GM13977 (cell line): ENCODE data around the gene AFF1.

Source experiments
- DNase-seq: peaks from one replicate; pipeline ENCODE4 v3.0.0; 2012; ENCODE audit warnings: low spot score
- in situ Hi-C: fragments of 300-500 bp; cut with MboI; formaldehyde crosslinking; loops from one replicate; pipeline ENCODE4 v1.12.0; 2022; ENCODE audit warnings: low sequenced_read_pairs, low pct_unique_long_range_greater_than_20kb, mixed read lengths, inconsistent platforms; ENCODE audit not compliant: unreplicated experiment
- TF ChIP-seq, protein P1 (sequence below): IDR thresholded peaks from 2 replicates; pipeline ENCODE4 v1.5.1; 2012; ENCODE audit warnings: mild to moderate bottlenecking, control low read depth; ENCODE audit not compliant: insufficient read depth; ENCODE audit errors: extremely low read depth, missing control alignments

The AFF1 gene

DNA sequence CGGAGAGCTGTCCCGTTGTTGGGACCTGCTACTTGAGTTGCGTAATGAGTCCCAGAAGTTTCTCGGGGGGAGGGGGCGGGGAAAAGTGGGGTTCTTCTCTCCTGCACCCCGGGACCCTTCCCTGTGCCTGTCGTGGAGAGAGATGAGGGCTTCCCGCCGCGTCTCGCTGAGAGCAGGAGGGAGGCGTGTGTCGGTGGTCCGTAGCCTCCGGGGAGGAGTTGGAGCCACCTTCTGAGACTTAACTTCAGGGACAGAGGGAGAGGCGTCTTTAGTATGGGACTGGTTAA, 698 bp downstream of the AFF1 start:
- TF ChIP-seq, protein P1, sequence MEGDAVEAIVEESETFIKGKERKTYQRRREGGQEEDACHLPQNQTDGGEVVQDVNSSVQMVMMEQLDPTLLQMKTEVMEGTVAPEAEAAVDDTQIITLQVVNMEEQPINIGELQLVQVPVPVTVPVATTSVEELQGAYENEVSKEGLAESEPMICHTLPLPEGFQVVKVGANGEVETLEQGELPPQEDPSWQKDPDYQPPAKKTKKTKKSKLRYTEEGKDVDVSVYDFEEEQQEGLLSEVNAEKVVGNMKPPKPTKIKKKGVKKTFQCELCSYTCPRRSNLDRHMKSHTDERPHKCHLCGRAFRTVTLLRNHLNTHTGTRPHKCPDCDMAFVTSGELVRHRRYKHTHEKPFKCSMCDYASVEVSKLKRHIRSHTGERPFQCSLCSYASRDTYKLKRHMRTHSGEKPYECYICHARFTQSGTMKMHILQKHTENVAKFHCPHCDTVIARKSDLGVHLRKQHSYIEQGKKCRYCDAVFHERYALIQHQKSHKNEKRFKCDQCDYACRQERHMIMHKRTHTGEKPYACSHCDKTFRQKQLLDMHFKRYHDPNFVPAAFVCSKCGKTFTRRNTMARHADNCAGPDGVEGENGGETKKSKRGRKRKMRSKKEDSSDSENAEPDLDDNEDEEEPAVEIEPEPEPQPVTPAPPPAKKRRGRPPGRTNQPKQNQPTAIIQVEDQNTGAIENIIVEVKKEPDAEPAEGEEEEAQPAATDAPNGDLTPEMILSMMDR: no peak
- no peak for DNase-seq
- in situ Hi-C loops: no loop called here

DNA sequence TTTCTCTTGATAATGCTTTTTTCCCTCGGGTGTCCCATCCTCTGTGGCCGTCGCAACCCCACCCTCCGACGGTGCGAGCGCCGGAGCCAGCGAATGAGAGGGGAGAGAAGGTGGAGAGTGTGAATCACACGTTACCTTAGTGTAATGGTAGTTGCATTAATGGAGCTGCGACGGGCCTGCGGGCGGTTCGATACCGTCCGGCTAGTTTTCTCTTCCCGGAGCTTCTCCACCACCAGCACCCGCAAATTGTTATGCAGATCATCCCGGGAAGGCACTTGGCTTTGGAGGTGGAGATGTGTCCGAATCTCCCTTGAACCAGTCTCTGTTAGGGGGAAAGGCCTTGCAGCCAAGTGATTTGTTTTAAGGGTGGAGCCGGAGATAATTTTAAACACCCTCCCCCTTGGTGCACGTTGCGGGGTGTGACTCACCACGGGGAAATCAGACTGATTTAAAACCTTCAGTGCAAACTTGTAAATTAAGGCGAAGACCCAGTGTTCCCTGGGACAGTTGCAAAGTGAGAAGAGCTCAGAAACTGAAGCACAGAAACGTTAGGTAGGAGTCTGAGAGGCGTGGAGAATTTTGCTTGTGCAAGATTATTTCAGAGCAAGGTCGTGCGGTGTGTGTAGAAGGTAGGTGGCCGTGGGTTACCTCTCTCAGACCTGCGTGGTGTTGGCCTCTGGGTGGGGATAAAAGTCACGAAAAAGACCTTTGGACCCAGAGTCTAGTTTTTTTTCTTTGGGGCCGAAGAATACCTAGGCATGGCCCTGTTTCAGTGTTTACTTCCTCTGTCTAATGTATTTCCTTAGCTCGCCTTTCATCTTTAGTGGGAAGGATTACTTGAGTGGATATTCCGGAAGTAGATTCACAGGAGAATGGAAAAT, 1.3 kb downstream of the AFF1 start:
- TF ChIP-seq, protein P1: peak; percentile 41
- in situ Hi-C loops: no loop called here
- DNase-seq: peak; percentile 83

DNA sequence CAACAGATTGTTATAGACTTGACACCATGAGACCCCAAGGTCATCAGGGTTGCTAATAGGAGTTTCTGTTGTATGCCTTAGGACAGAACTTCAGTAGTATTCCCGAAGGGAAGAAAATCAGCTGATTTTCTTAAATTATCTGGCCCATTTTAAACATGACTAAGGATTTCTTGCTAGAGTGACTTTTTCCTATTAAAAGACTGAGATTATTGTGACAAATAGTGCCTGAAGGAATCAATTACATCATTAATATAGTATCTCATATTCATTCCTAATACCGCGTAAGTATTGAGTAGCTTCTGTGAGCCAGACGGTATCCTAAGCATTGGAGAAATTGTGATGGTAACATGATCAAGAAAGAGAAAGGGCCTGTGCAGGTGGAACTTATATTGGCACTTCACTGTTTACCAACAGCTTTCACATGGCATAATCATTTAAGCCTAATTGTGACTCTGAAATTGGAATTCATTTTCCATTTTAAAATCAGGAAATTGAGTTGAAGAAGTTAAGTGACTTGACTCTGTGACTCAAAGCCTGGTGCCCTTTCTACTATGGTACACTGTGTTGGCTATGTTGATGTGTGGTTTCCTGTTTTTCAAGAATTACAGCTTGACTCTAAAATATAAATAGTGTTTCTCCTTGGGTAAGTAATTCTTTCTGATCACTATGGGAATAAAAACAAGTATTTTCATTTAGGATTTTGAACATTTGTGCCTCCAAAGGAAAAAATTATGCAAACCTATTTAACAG, 4.1 kb downstream of the AFF1 start:
- in situ Hi-C loops: no loop called here
- TF ChIP-seq, protein P1: no peak

DNA sequence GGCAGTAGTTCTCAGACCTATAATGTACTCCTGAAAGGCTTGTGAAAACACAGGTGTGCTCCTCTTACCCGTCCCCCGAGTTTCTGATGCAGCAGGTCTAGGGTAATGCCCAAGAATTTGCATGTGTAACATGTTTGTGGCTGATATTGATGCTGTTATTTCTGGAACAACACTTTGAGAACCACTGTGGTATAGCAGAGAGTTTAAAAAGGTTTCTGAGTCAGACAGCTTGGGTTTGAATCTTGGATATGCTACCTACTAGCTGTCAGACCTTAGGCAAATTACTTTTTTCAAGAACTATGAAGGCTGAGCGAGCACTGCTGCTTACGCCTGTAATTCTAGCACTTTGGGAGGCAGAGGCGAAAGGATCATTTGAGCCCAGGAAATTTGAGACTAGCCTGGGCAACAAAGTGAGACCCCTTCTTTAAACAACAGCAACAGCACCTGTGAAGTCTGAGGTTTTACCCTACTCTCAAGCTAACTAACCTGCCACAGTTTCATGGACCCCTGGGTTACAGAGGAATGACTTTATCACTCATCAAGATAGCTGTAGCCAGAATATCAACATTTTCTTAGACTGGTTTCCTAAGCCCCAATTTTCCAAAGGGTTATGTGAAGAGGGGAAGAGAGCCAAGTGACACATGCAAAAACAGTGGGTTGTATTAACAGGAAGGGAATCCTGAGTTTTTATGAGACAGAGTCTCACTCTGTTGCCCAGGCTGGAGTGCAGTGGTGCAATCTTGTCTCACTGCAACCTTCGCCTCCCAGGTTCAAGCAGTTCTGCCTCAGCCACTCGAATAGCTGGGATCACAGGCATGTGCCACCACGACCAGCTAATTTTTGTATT, 5.1 kb downstream of the AFF1 start:
- DNase-seq: peak; percentile 69
- in situ Hi-C loops: loop anchor here (10.0 kb wide), 1 partner anchor 65 kb away; no protein-coding TSS in a partner anchor

More for the DNA sequence above, 4.1 kb downstream of the AFF1 start:
- no peak for DNase-seq

DNA sequence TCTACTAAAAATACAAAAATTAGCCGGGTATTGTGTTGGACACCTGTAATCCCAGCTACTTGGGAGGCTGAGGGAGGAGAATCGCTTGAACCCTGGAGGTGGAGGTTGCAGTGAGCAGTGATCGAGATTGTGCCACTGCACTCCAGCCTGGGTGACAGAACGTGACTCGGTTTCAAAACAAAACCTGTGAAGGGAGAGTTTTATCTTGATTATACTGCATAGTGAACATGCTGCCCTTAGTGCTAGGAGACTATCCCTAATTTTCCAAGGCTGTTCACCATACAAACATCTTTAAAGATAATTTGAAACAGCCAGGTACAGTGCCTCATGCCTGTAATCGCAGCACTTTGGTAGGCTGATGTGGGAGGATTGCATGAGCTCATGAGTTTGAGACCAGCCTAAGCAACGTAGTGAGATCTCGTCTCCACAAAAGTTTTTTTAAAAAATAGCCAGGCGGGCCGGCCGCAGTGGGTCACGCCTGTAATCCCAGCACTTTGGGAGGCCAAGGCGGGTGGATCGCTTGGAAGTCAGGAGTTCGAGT, 6.2 kb downstream of the AFF1 start:
- DNase-seq: no peak
- TF ChIP-seq, protein P1: no peak
- in situ Hi-C loops: loop anchor here (10.0 kb wide), 1 partner anchor 64 kb away; no protein-coding TSS in a partner anchor

More for the DNA sequence above, 5.1 kb downstream of the AFF1 start:
- TF ChIP-seq, protein P1: no peak
